ENCODE results near the gene ATOSB.

Gene ATOSB

DNA sequence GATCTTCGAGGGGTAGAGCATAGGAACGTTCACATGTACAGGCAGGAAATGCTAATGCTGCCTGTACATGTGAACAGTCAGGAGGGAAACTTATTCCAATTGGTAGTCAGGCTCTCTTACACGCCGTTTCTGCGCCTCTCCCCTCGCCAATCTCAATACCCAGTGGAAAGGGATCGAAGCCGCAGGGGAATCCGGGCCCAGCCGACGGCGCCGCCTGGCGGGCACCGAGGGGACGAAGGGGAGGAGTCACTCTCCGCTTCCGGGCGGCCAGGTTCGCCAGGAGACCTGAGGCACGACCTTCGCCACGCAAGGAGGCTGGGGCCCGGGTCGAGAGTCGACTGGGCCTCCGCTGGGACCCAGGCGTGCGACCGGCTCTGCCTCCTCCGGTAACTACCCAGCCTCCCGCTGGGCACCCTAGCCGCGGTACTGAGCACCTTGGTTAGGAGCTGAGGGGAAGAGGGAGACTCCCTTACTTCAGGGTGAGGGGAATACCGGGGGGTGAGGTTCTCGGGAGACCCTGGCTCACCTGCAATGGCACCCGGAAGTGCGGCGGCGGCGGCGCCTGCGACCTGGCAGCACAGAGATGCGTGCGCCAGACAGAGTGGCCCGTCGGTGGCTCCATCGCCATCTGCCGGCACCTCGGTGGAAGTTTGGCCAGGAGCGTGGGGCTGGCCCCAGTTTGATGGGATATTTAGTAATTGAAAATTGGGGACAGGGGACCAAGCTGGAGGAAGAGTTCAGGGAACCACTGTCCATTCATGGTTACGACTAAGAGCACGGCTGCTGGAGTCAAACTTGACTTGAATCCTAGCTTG lies 19.4 kb downstream of the ATOSB start, which contains the start of gene PIGO:
Gene PIGO, minus strand, starts transcription at position 557 of the 815 bp plus-strand sequence. CDS start 1,026 bp downstream, outside the sequence.
- peak; percentile 82 to 92 for DNase-seq (ENCODE audit: low spot score in 2 of 2)
- H3K9me3 ChIP-seq = no peaks in the 10 kb centered on the region
- H3K4me1 ChIP-seq = peaks cover 6% of the 10 kb centered on the region
- peaks cover 53% of the 10 kb centered on the region for H3K36me3 ChIP-seq (replicated peaks)
- H3K4me3 ChIP-seq = peak within 1 kb of the TSS; percentile 84
- no peaks in the 10 kb centered on the region for H3K27me3 ChIP-seq (ENCODE audit: low read depth)
- in situ Hi-C loops (cut with MboI; ENCODE audit: low sequenced_read_pairs) = no loop called here

DNA sequence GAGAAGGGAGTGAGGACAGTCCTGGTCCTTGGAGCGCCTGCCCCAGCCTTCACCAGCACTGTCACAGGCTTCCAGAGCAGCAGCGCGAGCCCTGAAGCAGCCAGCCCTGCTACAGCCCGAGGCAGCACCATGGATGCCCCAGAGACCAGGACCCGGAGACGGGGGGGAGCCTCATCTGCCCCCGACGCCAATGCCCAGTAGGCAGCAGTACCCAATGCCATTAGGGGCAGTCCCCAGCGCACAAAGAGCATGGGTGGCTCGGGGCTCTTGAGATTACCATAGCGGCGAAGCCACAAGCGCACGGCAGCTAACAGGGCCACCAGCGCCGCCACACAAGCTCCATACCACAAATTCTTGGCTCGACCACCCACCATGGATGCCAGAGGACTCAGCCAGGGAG lies 24.1 kb downstream of the ATOSB start:
- H3K4me1 ChIP-seq = peaks cover 3% of the 10 kb centered on the region; the same call in 1 of the 2 replicates
- no peak overlapping the region for H3K4me3 ChIP-seq
- no peaks in the 10 kb centered on the region for H3K27me3 ChIP-seq (ENCODE audit: low read depth)
- DNase-seq (ENCODE audit: low spot score in 2 of 2) = no peak
- in situ Hi-C loops (cut with MboI; ENCODE audit: low sequenced_read_pairs) = no loop called here
- peaks cover 63% of the 10 kb centered on the region for H3K36me3 ChIP-seq (replicated peaks)
- no peaks in the 10 kb centered on the region for H3K9me3 ChIP-seq

DNA sequence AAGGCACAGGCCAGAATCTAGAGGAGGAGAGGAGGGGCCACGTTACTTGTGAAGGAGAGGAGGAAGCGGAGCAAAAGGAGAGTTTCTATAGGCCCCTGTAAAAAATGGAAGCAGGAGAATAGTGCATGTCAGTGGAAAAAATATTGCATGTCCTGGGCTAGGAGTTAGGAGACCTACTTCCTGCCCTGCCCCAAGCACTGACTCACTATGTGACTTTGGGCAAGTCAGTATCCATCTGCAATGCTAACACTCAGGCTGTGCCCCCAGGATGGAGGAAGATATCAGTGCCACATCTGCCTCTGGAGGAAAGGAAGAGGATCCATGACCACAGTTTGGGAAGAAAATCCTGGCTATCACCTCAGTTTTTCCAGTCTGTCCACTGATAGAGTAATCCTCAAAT lies 26.2 kb downstream of the ATOSB start:
- Histone ChIP-seq H3K36me3 (replicated peaks) (peaks cover 56% of the 10 kb centered on the region), H3K9me3 (no peaks in the 10 kb centered on the region), H3K27me3 (ENCODE audit: low read depth) (no peaks in the 10 kb centered on the region), H3K4me1 (no peaks in the 10 kb centered on the region), H3K4me3 (no peak overlapping the region)
- in situ Hi-C loops (cut with MboI; ENCODE audit: low sequenced_read_pairs) = no loop called here
- DNase-seq (ENCODE audit: low spot score in 2 of 2) = no peak

DNA sequence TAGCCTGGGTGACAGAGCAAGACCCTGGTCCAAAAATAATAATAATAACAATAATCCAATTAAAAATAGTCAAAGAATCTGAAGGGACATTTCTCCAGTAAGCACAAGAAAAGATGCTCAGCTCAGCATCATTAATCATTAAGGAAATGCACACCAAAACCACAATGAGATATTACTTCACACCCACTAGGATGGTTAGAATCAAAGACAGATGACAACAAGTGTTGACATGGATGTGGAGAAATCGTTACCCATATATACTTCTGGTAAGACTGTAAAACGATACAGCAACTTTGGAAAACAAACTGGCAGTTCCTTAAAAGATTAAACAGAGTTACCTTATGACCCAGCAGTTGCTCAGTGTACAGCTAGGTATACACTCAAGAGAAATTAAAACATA lies 30.6 kb downstream of the ATOSB start:
- H3K4me1 ChIP-seq = no peaks in the 10 kb centered on the region
- H3K9me3 ChIP-seq = no peaks in the 10 kb centered on the region
- in situ Hi-C loops (cut with MboI; ENCODE audit: low sequenced_read_pairs) = no loop called here
- no peak overlapping the region for H3K4me3 ChIP-seq
- no peaks in the 10 kb centered on the region for H3K27me3 ChIP-seq (ENCODE audit: low read depth)
- H3K36me3 ChIP-seq (replicated peaks) = peaks cover 19% of the 10 kb centered on the region
- no peak for DNase-seq (ENCODE audit: low spot score in 2 of 2)

DNA sequence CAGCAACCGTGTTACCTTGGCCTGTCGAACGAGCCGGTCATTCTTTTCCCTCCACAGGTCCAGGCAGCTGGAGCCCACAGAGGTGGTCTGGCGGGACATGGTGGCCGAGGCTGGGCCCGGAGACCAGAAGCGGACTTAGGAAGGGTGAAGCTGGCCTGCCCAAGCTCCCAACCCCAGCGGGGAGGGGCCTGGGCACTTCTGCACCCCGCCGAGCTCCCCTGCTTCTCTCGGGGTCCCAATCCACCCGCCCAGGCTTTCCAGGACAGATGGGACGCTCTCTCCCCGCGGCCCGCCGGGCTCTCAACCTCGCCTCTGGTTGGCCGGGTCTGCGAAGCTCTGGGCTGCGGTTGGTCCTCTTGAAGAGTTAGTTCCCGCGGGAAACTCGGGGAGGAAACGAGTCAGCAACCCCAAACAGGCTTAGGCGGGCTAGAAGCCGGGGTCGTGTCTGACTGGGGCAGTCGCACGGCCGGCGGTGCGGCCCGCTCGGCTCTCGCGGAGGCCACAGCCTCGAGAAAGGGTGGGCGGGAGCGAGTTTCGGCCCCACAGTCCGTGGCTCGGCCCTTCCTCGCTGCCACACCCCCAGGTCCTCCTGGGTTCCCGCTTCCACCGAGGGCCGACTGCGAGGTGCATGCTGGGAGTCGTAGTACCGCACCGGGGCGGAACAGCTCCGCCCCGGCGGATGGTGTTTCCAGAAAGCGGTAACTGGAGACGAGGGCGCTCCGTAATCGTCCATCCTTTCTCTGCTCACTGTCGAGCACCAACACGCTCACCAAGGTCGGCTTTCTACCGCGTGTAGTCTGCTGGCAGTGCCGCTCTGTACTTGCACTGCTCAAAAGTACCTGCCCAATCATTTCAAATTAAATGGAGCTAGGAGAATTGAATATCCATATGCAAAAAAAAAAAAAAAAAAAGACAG lies 36.0 kb downstream of the ATOSB start, which contains the start of gene FANCG:
Gene FANCG, minus strand, starts transcription at position 517 of the 916 bp plus-strand sequence. Its CDS starts 418 bp downstream, at position 99.
- Histone ChIP-seq H3K4me1 (peaks cover 6% of the 10 kb centered on the region), H3K36me3 (replicated peaks) (peaks cover 26% of the 10 kb centered on the region), H3K9me3 (no peaks in the 10 kb centered on the region), H3K27me3 (ENCODE audit: low read depth) (no peaks in the 10 kb centered on the region), H3K4me3 (peak within 1 kb of the TSS; percentile 77)
- peak; percentile 86 to 93 for DNase-seq (ENCODE audit: low spot score in 2 of 2)
- in situ Hi-C loops (cut with MboI; ENCODE audit: low sequenced_read_pairs) = no loop called here

DNA sequence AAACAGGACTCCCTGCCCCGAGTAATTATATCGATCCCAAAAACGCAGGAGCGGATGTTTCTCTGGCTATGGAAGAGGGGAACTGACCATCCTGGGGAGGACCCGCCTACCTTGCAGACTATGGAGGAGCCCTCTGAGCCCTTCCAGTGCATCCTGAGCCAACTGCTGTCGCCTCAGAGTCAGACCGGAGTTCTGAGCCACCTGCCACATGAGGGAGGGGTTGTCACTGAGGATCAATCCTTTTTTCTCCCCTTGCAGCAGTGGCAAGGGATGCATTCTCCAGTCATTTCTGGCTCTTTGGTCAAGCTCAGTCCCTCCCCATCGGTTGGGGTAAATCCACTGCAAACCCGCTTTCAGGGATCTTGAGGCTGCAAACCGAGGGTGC lies 36.6 kb downstream of the ATOSB start:
- peak in 1 of 2 experiments; percentile 25 for DNase-seq (ENCODE audit: low spot score in 2 of 2)
- in situ Hi-C loops (cut with MboI; ENCODE audit: low sequenced_read_pairs) = no loop called here
- H3K9me3 ChIP-seq = no peaks in the 10 kb centered on the region
- H3K36me3 ChIP-seq (replicated peaks) = peaks cover 32% of the 10 kb centered on the region
- no peaks in the 10 kb centered on the region for H3K27me3 ChIP-seq (ENCODE audit: low read depth)
- H3K4me3 ChIP-seq = peak overlapping the region; percentile 77
- peaks cover 6% of the 10 kb centered on the region for H3K4me1 ChIP-seq

DNA sequence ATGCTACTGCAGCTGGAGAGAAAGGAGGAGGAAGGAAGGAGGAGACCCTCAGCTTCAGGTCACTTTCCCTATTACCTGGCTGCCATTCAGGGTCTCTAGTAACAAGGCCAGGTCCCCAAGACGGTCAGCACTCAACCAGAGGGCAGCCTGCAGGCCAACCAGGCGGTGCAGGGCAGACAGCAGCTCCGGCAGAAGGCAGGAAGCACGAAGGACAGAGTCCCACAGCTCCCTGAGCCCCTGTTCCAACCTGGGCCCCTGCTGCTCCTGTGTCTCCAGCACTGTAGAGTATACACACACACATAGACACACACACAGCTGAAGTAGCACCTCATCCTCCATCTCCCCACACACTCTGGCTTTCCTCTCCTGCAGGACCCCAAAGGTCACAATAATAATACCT lies 37.6 kb downstream of the ATOSB start:
- Histone ChIP-seq H3K4me3 (peak overlapping the region; percentile 77), H3K36me3 (replicated peaks) (peaks cover 42% of the 10 kb centered on the region)
- in situ Hi-C loops (cut with MboI; ENCODE audit: low sequenced_read_pairs) = no loop called here

DNA sequence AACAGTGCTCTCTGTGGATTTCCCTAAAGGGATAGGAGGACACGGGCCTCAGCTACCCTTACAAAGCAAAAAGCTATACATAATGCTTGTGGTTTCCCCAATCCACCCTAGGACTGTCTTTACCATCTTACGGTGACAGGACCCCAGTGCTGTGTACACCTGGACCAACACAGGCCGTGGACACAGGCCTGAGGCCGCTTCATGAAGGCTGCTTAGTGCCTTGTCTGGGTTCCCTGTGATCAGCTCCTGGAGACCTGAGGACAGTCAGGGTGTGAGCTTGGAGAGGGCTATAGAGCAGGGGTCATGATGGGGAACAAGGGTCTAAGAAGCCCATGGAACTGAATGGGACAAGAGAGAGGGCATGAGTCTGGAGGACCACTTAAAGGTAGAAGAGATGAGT lies 38.8 kb downstream of the ATOSB start:
- H3K36me3 ChIP-seq (replicated peaks) = peaks cover 46% of the 10 kb centered on the region
- no peak overlapping the region for H3K4me3 ChIP-seq
- no peaks in the 10 kb centered on the region for H3K27me3 ChIP-seq (ENCODE audit: low read depth)
- no peaks in the 10 kb centered on the region for H3K9me3 ChIP-seq
- peaks cover 11% of the 10 kb centered on the region for H3K4me1 ChIP-seq
- DNase-seq (ENCODE audit: low spot score in 2 of 2) = no peak
- in situ Hi-C loops (cut with MboI; ENCODE audit: low sequenced_read_pairs) = no loop called here

More for the DNA sequence above, 37.6 kb downstream of the ATOSB start:
- no peaks in the 10 kb centered on the region for H3K27me3 ChIP-seq (ENCODE audit: low read depth)
- no peak for DNase-seq (ENCODE audit: low spot score in 2 of 2)
- H3K4me1 ChIP-seq = peaks cover 9% of the 10 kb centered on the region
- no peaks in the 10 kb centered on the region for H3K9me3 ChIP-seq

DNA sequence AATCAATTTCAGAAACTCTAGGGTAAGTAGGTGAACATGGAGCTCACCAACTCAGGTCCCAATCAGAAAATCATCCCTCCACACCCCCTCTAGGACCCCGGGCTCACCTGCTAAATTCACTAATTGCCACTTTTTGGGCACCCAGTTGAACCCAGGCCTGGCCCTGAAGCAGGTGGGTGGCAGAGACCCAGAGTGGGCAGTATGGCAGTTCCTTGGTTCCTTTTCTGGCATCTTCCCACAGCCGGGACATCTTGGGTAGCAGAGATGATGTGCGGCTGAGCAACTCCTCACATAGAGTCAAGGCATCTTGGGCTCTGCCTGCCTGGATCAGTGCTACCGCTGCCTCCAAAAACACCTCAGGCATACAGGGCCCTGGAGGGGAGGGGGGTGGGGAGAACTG lies 40.3 kb downstream of the ATOSB start:
- H3K27me3 ChIP-seq (ENCODE audit: low read depth) = no peaks in the 10 kb centered on the region
- no peaks in the 10 kb centered on the region for H3K9me3 ChIP-seq
- H3K4me3 ChIP-seq = no peak overlapping the region
- peaks cover 16% of the 10 kb centered on the region for H3K4me1 ChIP-seq
- peaks cover 51% of the 10 kb centered on the region for H3K36me3 ChIP-seq (replicated peaks)
- DNase-seq (ENCODE audit: low spot score in 2 of 2) = no peak
- in situ Hi-C loops (cut with MboI; ENCODE audit: low sequenced_read_pairs) = no loop called here

DNA sequence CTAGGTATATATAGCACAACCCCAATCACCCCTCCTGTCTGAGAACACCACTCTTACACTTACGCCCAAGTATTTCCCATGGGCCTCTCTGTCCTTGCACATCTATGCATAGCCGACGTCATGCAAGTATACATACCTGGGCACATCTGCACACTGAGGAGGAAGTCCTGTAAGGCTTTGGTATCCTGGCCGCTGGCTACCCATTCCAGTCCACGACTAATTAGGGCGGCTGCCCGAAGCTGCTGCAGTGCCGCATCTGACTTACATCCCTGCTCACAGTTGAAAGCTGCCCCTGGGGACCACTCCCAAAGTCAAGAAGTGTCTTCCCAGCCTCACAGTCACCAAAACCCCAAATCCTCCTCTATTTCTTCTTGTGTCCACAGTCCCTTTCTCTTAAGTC lies 40.9 kb downstream of the ATOSB start:
- Histone ChIP-seq H3K4me1 (peaks cover 20% of the 10 kb centered on the region), H3K36me3 (replicated peaks) (peaks cover 55% of the 10 kb centered on the region), H3K9me3 (no peaks in the 10 kb centered on the region), H3K4me3 (no peak overlapping the region), H3K27me3 (ENCODE audit: low read depth) (no peaks in the 10 kb centered on the region)
- in situ Hi-C loops (cut with MboI; ENCODE audit: low sequenced_read_pairs) = no loop called here
- DNase-seq (ENCODE audit: low spot score in 2 of 2) = no peak

DNA sequence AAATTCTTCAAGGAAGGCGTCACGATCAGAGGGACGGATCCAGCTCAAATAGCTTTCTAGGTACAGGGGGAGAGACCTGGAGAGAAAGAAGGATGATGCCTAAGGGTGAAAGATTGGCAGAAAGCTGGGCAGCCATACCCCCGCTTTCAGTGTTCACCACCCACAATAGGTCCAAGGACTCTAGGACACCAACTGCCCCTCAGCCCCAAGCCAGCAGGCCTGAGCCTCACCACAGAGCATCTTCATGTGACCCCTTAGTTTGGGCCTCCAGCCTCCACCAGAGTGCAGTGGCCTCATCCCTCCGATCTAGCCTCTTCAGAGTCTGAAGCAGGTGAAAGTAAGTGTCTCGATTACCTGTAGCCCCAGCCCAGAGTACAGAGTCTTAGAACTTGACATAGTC lies 41.5 kb downstream of the ATOSB start:
- Histone ChIP-seq H3K9me3 (no peaks in the 10 kb centered on the region), H3K4me3 (no peak overlapping the region), H3K36me3 (replicated peaks) (peaks cover 55% of the 10 kb centered on the region), H3K4me1 (peaks cover 20% of the 10 kb centered on the region), H3K27me3 (ENCODE audit: low read depth) (no peaks in the 10 kb centered on the region)
- in situ Hi-C loops (cut with MboI; ENCODE audit: low sequenced_read_pairs) = no loop called here
- no peak for DNase-seq (ENCODE audit: low spot score in 2 of 2)

DNA sequence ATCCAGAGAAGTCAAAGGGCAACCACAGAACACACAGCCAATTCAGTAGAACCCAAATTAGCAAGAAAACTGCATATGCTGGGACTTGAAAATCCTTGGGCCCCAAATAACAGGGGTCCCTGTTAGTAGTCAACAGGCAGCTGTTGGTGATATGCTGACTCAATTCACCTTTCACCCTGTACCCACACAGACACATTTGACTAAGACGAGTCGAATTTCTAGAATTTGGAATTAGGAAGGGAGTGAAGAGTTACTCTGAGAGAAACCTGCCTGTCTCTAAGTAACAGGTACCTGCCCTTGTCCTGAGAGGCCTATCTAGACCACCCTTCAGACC lies 42.4 kb downstream of the ATOSB start:
- Histone ChIP-seq H3K9me3 (no peaks in the 10 kb centered on the region), H3K36me3 (replicated peaks) (peaks cover 60% of the 10 kb centered on the region), H3K27me3 (ENCODE audit: low read depth) (no peaks in the 10 kb centered on the region), H3K4me1 (peaks cover 14% of the 10 kb centered on the region), H3K4me3 (0 out of 2 replicates have a peak overlapping the region, but pooled peaks have one; percentile 7)
- no peak for DNase-seq (ENCODE audit: low spot score in 2 of 2)
- in situ Hi-C loops (cut with MboI; ENCODE audit: low sequenced_read_pairs) = no loop called here

DNA sequence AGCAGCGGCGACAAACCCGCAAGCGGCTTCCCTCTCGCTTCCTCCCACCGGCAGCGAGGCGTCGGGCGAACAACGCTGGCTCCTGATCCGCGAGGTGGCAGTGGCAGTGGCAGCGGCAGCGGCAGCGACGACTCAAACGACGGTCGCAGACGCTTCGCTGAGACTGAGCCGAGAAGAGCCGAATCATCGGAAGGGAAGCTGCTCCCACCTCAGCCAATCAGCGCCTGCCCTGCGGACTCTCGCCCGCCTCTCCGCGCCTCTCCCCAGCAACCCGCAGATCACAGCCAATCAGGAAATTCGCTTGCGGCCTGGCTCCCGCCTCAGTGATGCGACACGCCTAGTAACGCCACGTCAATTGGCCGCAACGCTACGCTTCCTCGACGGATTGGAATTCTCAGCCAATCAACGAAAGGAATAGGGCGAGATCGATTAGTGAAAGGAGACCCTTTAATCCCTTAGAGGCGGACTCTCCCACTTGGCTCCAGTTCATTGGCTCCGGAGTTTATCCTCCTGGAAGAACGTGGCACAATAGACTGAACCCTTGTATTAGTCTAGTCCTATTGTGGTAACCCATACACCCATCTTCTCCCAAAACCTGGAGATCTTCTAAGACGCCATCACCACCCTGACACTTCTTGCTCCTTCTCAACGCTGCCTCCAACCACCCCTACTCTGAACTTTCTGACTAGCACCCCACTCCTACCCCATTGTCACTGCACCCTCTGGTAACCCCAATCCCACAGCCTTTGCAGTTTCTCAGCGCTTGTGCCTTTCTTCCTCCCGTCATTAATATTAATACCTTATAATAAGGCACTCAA lies 43.0 kb downstream of the ATOSB start, which contains the start of gene VCP:
Gene VCP, minus strand, starts transcription at position 165 of the 818 bp plus-strand sequence. CDS start 272 bp downstream, outside the sequence.
- peaks cover 13% of the 10 kb centered on the region for H3K4me1 ChIP-seq
- no peaks in the 10 kb centered on the region for H3K9me3 ChIP-seq
- DNase-seq (ENCODE audit: low spot score in 2 of 2) = peak; percentile 98
- no peaks in the 10 kb centered on the region for H3K27me3 ChIP-seq (ENCODE audit: low read depth)
- in situ Hi-C loops (cut with MboI; ENCODE audit: low sequenced_read_pairs) = no loop called here
- H3K4me3 ChIP-seq = peak within 1 kb of the TSS; percentile 81
- H3K36me3 ChIP-seq (replicated peaks) = peaks cover 66% of the 10 kb centered on the region
